Activated naive CD8-positive, alpha-beta T cell (primary cell): ENCODE data around the gene SLC22A5.

Experiments
- H3K27ac Mint-ChIP-seq: one replicate; pipeline ENCODE4 v1.8.0; 2021; ENCODE audit warnings: mixed read lengths
- H3K27me3 Mint-ChIP-seq: one replicate; pipeline ENCODE4 v1.8.0; 2021; ENCODE audit warnings: mixed read lengths
- H3K36me3 Mint-ChIP-seq: one replicate; pipeline ENCODE4 v1.8.0; 2021; ENCODE audit warnings: mixed read lengths
- H3K4me1 Mint-ChIP-seq: one replicate; pipeline ENCODE4 v1.8.0; 2021; ENCODE audit warnings: low read depth, mixed read lengths
- H3K4me3 Mint-ChIP-seq: one replicate; pipeline ENCODE4 v1.8.0; 2021; ENCODE audit warnings: mild to moderate bottlenecking, mixed read lengths
- H3K9me3 Mint-ChIP-seq: one replicate; pipeline ENCODE4 v1.8.0; 2021; ENCODE audit warnings: low read depth, mixed read lengths

The SLC22A5 gene

GRCh38 chr5:132354381-132355139 lies 14.9 kb upstream of the SLC22A5 start:
- H3K9me3 Mint-ChIP-seq: no peaks in the 10 kb centered on the region
- no peaks in the 10 kb centered on the region for H3K27me3 Mint-ChIP-seq
- no peak overlapping the region for H3K27ac Mint-ChIP-seq
- H3K4me3 Mint-ChIP-seq: no peak overlapping the region
- no peaks in the 10 kb centered on the region for H3K4me1 Mint-ChIP-seq
- peaks cover 27% of the 10 kb centered on the region for H3K36me3 Mint-ChIP-seq

DNA sequence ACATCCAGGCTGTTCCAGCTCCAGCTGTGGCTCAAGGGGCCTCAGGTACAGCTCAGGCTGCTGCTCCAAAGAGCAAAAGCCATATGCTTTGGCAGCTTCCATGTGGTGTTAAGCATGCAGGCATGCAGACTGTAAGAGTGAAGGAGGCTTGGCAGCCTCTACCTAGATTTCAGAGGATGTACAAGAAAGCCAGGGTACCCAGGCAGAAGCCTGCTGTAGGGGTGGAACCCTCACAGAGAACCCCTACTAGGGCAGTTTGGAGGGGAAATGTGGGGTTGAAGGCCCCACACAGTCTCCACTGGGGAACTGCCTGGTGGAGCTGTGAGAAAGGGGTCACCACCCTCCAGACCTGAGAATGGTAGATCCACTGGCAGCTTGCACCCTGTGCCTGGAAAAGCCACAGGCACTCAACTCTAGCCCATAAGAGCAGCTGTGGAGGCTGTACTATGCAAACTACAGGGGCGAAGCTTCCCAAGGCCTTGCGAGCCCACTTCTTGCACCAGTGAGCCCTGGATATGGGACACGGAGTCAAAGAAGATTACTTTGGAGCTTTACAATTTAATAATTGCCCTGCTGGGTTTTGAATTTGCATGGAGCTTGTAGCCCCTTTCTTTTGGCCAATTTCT lies 14.3 kb upstream of the SLC22A5 start:
- H3K27ac Mint-ChIP-seq: no peak overlapping the region
- H3K27me3 Mint-ChIP-seq: no peaks in the 10 kb centered on the region
- H3K9me3 Mint-ChIP-seq: no peaks in the 10 kb centered on the region
- no peaks in the 10 kb centered on the region for H3K4me1 Mint-ChIP-seq
- peaks cover 24% of the 10 kb centered on the region for H3K36me3 Mint-ChIP-seq
- H3K4me3 Mint-ChIP-seq: no peak overlapping the region

DNA sequence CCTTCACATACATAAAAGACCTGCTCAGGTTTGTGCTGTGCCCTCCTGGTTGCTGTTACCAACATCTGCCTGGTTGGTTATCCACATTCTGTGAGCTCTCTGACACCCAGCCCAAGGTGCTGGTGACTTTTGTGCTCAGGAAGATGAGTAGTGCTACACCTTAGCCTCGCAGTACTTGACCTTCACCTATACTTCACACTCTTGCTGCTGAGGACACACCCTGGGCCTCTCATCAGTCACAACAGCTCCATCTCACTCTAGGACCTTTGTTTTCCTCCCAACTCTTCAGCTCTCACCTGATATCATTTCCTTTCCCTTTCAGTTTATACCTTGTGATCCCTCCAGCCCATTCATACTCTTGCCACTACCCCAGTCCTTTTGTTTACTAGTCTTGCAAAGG lies 10.7 kb upstream of the SLC22A5 start:
- Mint-ChIP-seq H3K27ac (no peak overlapping the region), H3K27me3 (no peaks in the 10 kb centered on the region), H3K4me3 (no peak overlapping the region), H3K36me3 (peaks cover 13% of the 10 kb centered on the region), H3K4me1 (peaks cover 2% of the 10 kb centered on the region), H3K9me3 (no peaks in the 10 kb centered on the region)

DNA sequence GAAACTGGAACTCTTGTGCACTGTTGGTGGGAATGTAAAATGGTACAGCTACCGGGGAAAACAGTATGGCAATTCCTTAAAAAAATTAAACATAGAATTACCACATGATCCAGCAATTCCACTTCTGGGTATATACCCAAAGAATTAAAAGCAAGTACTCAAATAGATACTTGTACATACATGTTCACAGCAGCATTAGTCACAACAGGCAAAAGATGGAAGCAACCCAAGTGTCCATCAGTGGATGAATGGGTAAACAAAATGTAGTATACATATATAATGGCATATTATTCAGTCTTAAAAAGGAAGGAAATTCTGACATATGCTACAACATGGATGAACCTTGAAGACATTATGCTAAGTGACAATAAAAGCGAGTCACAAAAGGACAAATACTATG lies 7.4 kb upstream of the SLC22A5 start:
- peaks cover 2% of the 10 kb centered on the region for H3K4me1 Mint-ChIP-seq
- H3K27ac Mint-ChIP-seq: no peak overlapping the region
- no peaks in the 10 kb centered on the region for H3K9me3 Mint-ChIP-seq
- peaks cover 16% of the 10 kb centered on the region for H3K36me3 Mint-ChIP-seq
- no peak overlapping the region for H3K4me3 Mint-ChIP-seq
- H3K27me3 Mint-ChIP-seq: no peaks in the 10 kb centered on the region

DNA sequence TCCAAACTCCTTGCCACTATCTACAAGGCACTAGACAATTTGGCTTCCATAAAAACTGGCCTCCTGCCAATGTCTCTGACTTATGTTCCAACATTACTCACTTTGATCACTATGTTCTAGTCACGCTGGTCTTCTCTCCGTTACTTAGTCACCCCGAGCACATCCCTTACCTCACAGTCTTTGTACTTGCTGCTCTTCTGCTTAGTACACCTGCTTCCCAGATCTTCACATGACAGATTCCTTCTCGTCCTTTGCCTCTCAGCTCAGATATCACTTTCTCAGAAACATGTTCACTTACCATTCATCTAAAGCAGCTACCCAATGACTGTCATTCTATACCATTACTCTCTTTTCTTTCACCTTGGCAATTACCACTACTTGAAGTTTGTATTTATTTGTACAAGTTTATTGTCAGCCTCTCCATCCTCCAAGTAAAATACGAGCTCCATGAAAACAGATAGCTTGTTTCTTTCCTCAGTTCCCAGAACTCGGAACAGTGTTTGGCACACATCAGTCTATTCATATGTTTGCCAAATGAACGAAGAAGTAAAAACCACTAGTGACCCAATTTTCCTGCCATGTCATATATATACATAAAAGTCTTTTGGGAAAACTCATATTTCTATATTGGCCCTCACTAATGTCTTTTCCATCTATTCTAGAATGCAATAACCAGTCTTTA lies 5.9 kb upstream of the SLC22A5 start:
- Mint-ChIP-seq H3K4me3 (no peak overlapping the region), H3K36me3 (peaks cover 16% of the 10 kb centered on the region), H3K27ac (no peak overlapping the region), H3K27me3 (no peaks in the 10 kb centered on the region), H3K9me3 (no peaks in the 10 kb centered on the region), H3K4me1 (peaks cover 2% of the 10 kb centered on the region)

DNA sequence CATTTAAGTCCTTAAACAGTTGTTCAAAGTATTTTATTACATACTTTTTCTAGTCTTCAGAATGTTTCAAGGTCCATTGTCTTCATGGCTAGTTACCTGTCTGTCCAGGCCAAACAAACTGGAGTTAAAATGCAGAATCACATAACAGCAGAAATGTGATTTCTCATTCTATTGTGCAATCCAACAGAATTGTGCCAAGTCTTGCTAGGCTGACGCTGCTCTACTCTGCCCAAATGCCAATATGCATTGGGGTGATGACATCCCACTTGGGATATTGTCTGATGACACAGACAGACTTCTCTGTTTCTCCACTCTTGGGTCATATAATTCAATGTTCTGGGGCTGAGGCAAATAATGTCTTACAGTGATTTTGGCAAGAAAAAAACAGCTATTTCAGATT lies 5.2 kb upstream of the SLC22A5 start:
- no peaks in the 10 kb centered on the region for H3K27me3 Mint-ChIP-seq
- H3K4me3 Mint-ChIP-seq: no peak overlapping the region
- no peak overlapping the region for H3K27ac Mint-ChIP-seq
- H3K36me3 Mint-ChIP-seq: peaks cover 16% of the 10 kb centered on the region
- H3K9me3 Mint-ChIP-seq: no peaks in the 10 kb centered on the region
- H3K4me1 Mint-ChIP-seq: peaks cover 7% of the 10 kb centered on the region

DNA sequence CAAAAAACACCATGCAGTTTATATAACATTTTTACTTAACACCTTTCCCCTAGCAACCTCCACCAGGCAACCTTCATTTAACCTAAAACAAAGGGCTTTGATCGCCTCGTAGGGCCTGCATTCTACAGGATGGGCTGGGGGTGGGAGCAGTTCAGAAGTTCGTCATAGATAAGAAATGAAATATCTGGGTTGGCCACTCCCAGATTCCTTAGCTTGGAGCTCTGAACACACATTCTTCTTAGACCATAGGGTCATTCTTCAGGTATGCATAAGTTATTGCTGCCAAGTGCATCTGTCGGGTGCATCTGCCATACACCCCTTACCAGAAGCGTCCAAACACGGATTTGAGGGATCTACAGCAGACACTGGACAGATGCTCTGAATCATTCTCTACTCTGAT lies 4.3 kb upstream of the SLC22A5 start:
- no peak overlapping the region for H3K4me3 Mint-ChIP-seq
- no peak overlapping the region for H3K27ac Mint-ChIP-seq
- no peaks in the 10 kb centered on the region for H3K9me3 Mint-ChIP-seq
- peaks cover 14% of the 10 kb centered on the region for H3K36me3 Mint-ChIP-seq
- H3K27me3 Mint-ChIP-seq: no peaks in the 10 kb centered on the region
- H3K4me1 Mint-ChIP-seq: peaks cover 7% of the 10 kb centered on the region

- Mint-ChIP-seq H3K9me3 (no peaks in the 10 kb centered on the region), H3K27me3 (no peaks in the 10 kb centered on the region), H3K27ac (no peak overlapping the region), H3K4me3 (no peak overlapping the region), H3K4me1 (peaks cover 31% of the 10 kb centered on the region), H3K36me3 (peaks cover 9% of the 10 kb centered on the region)
Measured at GRCh38 chr5:132368186-132368585, 1.3 kb upstream of the SLC22A5 start.

DNA sequence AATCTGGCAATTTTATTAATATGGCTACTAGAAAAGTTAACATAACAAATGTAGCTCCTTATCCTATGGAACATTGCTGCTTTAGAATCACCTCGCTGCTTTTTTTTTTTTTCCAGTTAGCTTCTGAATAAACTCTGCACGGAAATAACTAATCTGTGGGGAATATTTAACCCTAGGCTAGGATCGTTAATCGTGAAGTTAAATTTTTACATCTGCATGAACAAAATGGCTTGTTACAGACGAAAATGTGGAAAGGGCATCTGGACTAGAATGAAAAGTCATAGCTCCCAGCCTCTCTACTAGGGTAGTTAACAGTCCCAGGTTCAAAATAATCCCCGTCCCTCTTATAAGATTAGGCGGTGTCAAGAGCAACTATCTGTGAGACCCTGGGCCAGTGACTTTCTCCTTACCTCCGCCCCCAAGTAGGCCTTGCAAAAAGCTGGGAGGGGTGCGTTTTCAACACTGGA lies 470 bp upstream of the SLC22A5 start:
- Mint-ChIP-seq H3K9me3 (no peaks in the 10 kb centered on the region), H3K27me3 (no peaks in the 10 kb centered on the region), H3K4me1 (peaks cover 29% of the 10 kb centered on the region), H3K27ac (peak overlapping the region; percentile 72), H3K4me3 (peak overlapping the region; percentile 77), H3K36me3 (peaks cover 6% of the 10 kb centered on the region)

DNA sequence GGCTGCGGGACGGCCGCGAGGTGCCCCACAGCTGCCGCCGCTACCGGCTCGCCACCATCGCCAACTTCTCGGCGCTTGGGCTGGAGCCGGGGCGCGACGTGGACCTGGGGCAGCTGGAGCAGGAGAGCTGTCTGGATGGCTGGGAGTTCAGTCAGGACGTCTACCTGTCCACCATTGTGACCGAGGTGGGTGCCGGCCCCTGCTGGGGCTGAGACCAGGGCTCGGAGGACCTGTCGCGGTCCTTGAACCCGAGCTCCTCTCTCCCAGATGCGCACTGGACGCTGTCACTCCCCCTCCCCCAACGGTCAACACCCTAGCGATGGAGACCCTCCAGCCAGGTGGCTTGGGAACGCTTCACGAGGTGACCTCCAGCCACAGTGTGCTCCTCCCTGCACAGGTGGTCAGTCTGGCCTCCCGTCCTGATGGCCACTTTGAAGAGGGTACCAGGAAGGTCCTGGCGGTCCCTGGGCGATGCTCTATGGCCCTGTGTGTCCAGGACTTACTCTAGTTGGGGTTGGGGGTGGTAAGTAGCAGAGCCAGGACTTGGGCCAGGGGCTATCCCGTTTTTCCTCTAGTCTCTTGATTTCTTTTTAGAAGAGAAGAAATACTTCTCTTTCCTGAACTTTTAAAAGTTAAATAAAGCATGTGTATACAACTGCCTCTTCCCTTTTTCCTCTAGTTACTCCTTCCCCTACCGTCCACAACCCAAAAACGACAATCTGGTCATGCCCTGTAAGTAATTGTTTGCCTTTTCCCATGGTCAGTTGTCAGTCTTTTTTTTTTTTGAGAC lies 866 bp downstream of the SLC22A5 start:
- H3K4me3 Mint-ChIP-seq: peak overlapping the region; percentile 89
- no peaks in the 10 kb centered on the region for H3K27me3 Mint-ChIP-seq
- peak overlapping the region; percentile 54 for H3K27ac Mint-ChIP-seq
- no peaks in the 10 kb centered on the region for H3K36me3 Mint-ChIP-seq
- H3K4me1 Mint-ChIP-seq: peaks cover 29% of the 10 kb centered on the region
- no peaks in the 10 kb centered on the region for H3K9me3 Mint-ChIP-seq

GRCh38 chr5:132370971-132371602 lies 1.6 kb downstream of the SLC22A5 start:
- Mint-ChIP-seq H3K27me3 (no peaks in the 10 kb centered on the region), H3K36me3 (no peaks in the 10 kb centered on the region), H3K27ac (peak overlapping the region; percentile 54), H3K4me3 (peak overlapping the region; percentile 89), H3K4me1 (peaks cover 29% of the 10 kb centered on the region), H3K9me3 (no peaks in the 10 kb centered on the region)

GRCh38 chr5:132371603-132371994 lies 2.1 kb downstream of the SLC22A5 start:
- Mint-ChIP-seq H3K4me3 (peak overlapping the region; percentile 89), H3K27ac (peak overlapping the region; percentile 54), H3K27me3 (no peaks in the 10 kb centered on the region), H3K4me1 (peaks cover 29% of the 10 kb centered on the region), H3K9me3 (no peaks in the 10 kb centered on the region), H3K36me3 (no peaks in the 10 kb centered on the region)

GRCh38 chr5:132372127-132372526 lies 2.6 kb downstream of the SLC22A5 start:
- peak overlapping the region; percentile 20 for H3K4me3 Mint-ChIP-seq
- H3K27ac Mint-ChIP-seq: no peak overlapping the region
- H3K36me3 Mint-ChIP-seq: no peaks in the 10 kb centered on the region
- peaks cover 29% of the 10 kb centered on the region for H3K4me1 Mint-ChIP-seq
- H3K9me3 Mint-ChIP-seq: no peaks in the 10 kb centered on the region
- no peaks in the 10 kb centered on the region for H3K27me3 Mint-ChIP-seq

GRCh38 chr5:132372542-132372941 lies 3.0 kb downstream of the SLC22A5 start:
- Mint-ChIP-seq H3K27me3 (no peaks in the 10 kb centered on the region), H3K27ac (no peak overlapping the region), H3K4me1 (peaks cover 29% of the 10 kb centered on the region), H3K36me3 (no peaks in the 10 kb centered on the region), H3K4me3 (peak overlapping the region; percentile 1), H3K9me3 (no peaks in the 10 kb centered on the region)
